GM23338 (cell line): ENCODE measurements around the gene RNF44.

Experiments used
- CTCF ChIP-seq, 2 experiments: fragments of 200-600 bp in 1 of 2; sonication (generic) in 1 of 2; conservative IDR thresholded peaks; 2 replicates each; pipeline versions ENCODE4 v1.5.1 to v1.6.1; 2016 to 2017; ENCODE audit warnings: antibody characterized with exemption in 2 of 2, low read depth in 2 of 2, mild to moderate bottlenecking in 2 of 2, moderate library complexity in 1 of 2
- ETS1 ChIP-seq: IDR thresholded peaks from 2 replicates; pipeline ENCODE4 v1.6.1; 2016; ENCODE audit warnings: antibody characterized with exemption
- EZH2 ChIP-seq: fragments of 200-600 bp; sonication (generic); IDR thresholded peaks from one replicate; pipeline ENCODE4 v1.8.0; 2017; ENCODE audit warnings: antibody characterized with exemption, mild to moderate bottlenecking, low read depth; ENCODE audit not compliant: unreplicated experiment
- POLR2AphosphoS5 ChIP-seq: IDR thresholded peaks from 2 replicates; pipeline ENCODE4 v1.6.1; 2016; ENCODE audit warnings: antibody characterized with exemption, low read depth
- ZNF331 ChIP-seq: fragments of 250-450 bp; sonication (Bioruptor Pico); IDR thresholded peaks from 2 replicates; pipeline ENCODE4 v1.5.0; 2020; ENCODE audit warnings: low read depth, mild to moderate bottlenecking, moderate library complexity
- TF ChIP-seq, protein P1 (sequence below): IDR thresholded peaks from one replicate; pipeline ENCODE4 v1.6.1; 2018; ENCODE audit warnings: antibody characterized with exemption; ENCODE audit not compliant: unreplicated experiment

GRCh38 chr5:176497852-176498251 is 39.4 kb downstream of the RNF44 start:
- TF ChIP-seq CTCF (conservative IDR thresholded peaks at IDR 0.05; ENCODE audit: low read depth in 2 of 2) (no peak), POLR2AphosphoS5 (no peak), EZH2 (no peak), ETS1 (no peak), ZNF331 (CRISPR knock-in tag) (no peak)
- TF ChIP-seq, protein P1, sequence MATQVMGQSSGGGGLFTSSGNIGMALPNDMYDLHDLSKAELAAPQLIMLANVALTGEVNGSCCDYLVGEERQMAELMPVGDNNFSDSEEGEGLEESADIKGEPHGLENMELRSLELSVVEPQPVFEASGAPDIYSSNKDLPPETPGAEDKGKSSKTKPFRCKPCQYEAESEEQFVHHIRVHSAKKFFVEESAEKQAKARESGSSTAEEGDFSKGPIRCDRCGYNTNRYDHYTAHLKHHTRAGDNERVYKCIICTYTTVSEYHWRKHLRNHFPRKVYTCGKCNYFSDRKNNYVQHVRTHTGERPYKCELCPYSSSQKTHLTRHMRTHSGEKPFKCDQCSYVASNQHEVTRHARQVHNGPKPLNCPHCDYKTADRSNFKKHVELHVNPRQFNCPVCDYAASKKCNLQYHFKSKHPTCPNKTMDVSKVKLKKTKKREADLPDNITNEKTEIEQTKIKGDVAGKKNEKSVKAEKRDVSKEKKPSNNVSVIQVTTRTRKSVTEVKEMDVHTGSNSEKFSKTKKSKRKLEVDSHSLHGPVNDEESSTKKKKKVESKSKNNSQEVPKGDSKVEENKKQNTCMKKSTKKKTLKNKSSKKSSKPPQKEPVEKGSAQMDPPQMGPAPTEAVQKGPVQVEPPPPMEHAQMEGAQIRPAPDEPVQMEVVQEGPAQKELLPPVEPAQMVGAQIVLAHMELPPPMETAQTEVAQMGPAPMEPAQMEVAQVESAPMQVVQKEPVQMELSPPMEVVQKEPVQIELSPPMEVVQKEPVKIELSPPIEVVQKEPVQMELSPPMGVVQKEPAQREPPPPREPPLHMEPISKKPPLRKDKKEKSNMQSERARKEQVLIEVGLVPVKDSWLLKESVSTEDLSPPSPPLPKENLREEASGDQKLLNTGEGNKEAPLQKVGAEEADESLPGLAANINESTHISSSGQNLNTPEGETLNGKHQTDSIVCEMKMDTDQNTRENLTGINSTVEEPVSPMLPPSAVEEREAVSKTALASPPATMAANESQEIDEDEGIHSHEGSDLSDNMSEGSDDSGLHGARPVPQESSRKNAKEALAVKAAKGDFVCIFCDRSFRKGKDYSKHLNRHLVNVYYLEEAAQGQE: no peak
